ENCODE data around the gene DIAPH1. TPM values are rescaled to one million over a fixed set of nuclear protein-coding genes. Genes with fewer than 3 reads are reported as not detected.

Gene DIAPH1
- total RNA-seq, 1 experiment from 2014 or later: 117 TPM

DNA sequence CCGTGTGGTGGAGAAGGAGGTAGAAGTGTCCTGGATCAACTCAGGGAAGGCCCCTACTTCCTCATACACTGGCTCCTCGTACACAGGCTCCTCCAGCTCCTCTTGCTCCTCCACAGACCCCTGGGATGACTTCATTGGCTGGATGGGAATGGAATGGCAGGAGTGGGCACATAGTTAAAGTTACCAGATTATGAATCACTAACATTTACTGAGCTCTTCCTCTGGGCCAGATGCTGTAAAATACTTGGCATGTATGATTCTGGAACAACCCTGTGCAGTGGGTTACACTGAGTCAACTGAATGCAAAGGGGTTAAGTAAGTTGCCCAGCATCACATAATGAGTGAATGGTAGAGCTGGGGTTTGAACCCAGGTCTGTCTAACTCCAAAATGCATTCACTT, 35.5 kb upstream of the DIAPH1 start:
- H2BK15ac ChIP-seq (ENCODE audit: low read depth, low read length): no peak overlapping the region
- no peak overlapping the region for H2AFZ ChIP-seq (ENCODE audit: low read length)
- no peak overlapping the region for H2AK5ac ChIP-seq (ENCODE audit: insufficient read length, low read length)
- H3K9ac ChIP-seq (ENCODE audit: extremely low read depth, insufficient read length, low read length): no peak overlapping the region
- H2BK20ac ChIP-seq (ENCODE audit: low read depth, low read length, poor library complexity, severe bottlenecking): no peak overlapping the region
- H3K27me3 ChIP-seq (ENCODE audit: insufficient read depth, low read length): no peaks in the 10 kb centered on the region
- H3K4me1 ChIP-seq (ENCODE audit: insufficient read depth, low read length): no peaks in the 10 kb centered on the region; the same call in 1 of the 2 replicates
- H3K4ac ChIP-seq (ENCODE audit: low read depth, low read length): no peak overlapping the region
- WGBS (ENCODE audit: extremely low coverage, insufficient read length, low lambda C conversion rate): no CpG with 5 or more reads among the region's 2 CpGs
- Mint-ChIP-seq H3K36me3 (ENCODE audit: insufficient read depth in 1 of 3, low read depth in 3 of 3) (peaks cover 26 to 56% (median 33%) of the 10 kb centered on the region in 3 experiments; a peak in 6 of 7 replicates), H3K9me3 (no peaks in the 10 kb centered on the region; a peak in 1 of 5 replicates), H3K4me3 (no peak overlapping the region), H3K27ac (no peak overlapping the region; a peak in 1 of 7 replicates), H3K27me3 (ENCODE audit: low read depth) (peaks cover 7% of the 10 kb centered on the region; the same call in 1 of the 2 replicates), H3K4me1 (peaks cover 19 to 23% of the 10 kb centered on the region in 2 experiments)
- H3K23me2 ChIP-seq (ENCODE audit: insufficient read length, low read depth, low read length, poor library complexity, severe bottlenecking): peaks cover 8% of the 10 kb centered on the region
- no peaks in the 10 kb centered on the region for H3K9me3 ChIP-seq (ENCODE audit: control insufficient read depth, low read depth, low read length)
- no peak overlapping the region for H3K18ac ChIP-seq (ENCODE audit: insufficient read length, low read depth, low read length)
- H4K8ac ChIP-seq (replicated peaks; ENCODE audit: insufficient read length, low read depth, low read length): no peak overlapping the region
- no peak overlapping the region for H3K27ac ChIP-seq (ENCODE audit: insufficient read length, low read depth, low read length)
- TF ChIP-seq, protein P1, sequence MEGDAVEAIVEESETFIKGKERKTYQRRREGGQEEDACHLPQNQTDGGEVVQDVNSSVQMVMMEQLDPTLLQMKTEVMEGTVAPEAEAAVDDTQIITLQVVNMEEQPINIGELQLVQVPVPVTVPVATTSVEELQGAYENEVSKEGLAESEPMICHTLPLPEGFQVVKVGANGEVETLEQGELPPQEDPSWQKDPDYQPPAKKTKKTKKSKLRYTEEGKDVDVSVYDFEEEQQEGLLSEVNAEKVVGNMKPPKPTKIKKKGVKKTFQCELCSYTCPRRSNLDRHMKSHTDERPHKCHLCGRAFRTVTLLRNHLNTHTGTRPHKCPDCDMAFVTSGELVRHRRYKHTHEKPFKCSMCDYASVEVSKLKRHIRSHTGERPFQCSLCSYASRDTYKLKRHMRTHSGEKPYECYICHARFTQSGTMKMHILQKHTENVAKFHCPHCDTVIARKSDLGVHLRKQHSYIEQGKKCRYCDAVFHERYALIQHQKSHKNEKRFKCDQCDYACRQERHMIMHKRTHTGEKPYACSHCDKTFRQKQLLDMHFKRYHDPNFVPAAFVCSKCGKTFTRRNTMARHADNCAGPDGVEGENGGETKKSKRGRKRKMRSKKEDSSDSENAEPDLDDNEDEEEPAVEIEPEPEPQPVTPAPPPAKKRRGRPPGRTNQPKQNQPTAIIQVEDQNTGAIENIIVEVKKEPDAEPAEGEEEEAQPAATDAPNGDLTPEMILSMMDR (conservative IDR thresholded peaks at IDR 0.05): no peak
- H3K79me1 ChIP-seq (ENCODE audit: insufficient read depth, low read depth, low read length, poor library complexity, severe bottlenecking): no peaks in the 10 kb centered on the region
- H4K5ac ChIP-seq (ENCODE audit: insufficient read length, low read depth, low read length): no peak overlapping the region
- H2BK120ac ChIP-seq (ENCODE audit: low read depth, low read length, poor library complexity, severe bottlenecking): no peak overlapping the region
- no peaks in the 10 kb centered on the region for H3K79me2 ChIP-seq (ENCODE audit: insufficient read depth, low read length)
- no peak overlapping the region for H2BK5ac ChIP-seq (ENCODE audit: insufficient read length, low read length)
- H3K14ac ChIP-seq (ENCODE audit: insufficient read depth, low read length): no peak overlapping the region
- H3K4me2 ChIP-seq (ENCODE audit: insufficient read depth, insufficient read length, low read length): no peak overlapping the region
- H2BK12ac ChIP-seq (ENCODE audit: insufficient read length, low read depth, low read length): no peak overlapping the region
- H4K20me1 ChIP-seq (ENCODE audit: control insufficient read depth, insufficient read depth, insufficient read length): no peaks in the 10 kb centered on the region
- no peak overlapping the region for H3K56ac ChIP-seq (ENCODE audit: insufficient read length, low read depth, low read length)
- no peak overlapping the region for H3K23ac ChIP-seq (ENCODE audit: insufficient read length, low read depth, low read length)
- H3T11ph ChIP-seq (ENCODE audit: low read length): no peak overlapping the region
- no peak overlapping the region for H4K91ac ChIP-seq (ENCODE audit: insufficient read length, low read depth, low read length)
- DNase-seq: no peak

Measured in H9 (cell line).